H1 (cell line): ENCODE results near the gene CPD. TPM values are rescaled to one million over a fixed set of nuclear protein-coding genes. Genes with fewer than 3 reads are reported as not detected.

Experiments
- CTCF ChIA-PET: fragments of 300-600 bp; sonication (Branson Sonifier 250); formaldehyde crosslinking; loops from one replicate; lab custom pipeline; 2021; ENCODE audit not compliant: partially characterized antibody; lab: Charles Lee
- POLR2A ChIA-PET: fragments of 300-600 bp; sonication (Branson Sonifier 250); formaldehyde crosslinking; loops from one replicate; lab custom pipeline; 2021; ENCODE audit warnings: inconsistent platforms; ENCODE audit not compliant: partially characterized antibody; lab: Charles Lee
- DNase-seq, 2 experiments: peaks; one replicate each; pipeline versions ENCODE4 v3.0.0 to v3.0.0-alpha.2; 2010 to 2022; ENCODE audit warnings: low spot score in 2 of 2, low read depth in 1 of 2, mixed read lengths in 1 of 2
- FAIRE-seq: peaks from 2 replicates; lab custom pipeline; 2011; peaks lifted over from hg19 to GRCh38; lab: Jason Lieb, UNC
- H2AFZ ChIP-seq: 2 replicates; pipeline ENCODE4 v1.8.1; 2012; ENCODE audit warnings: low read length, inconsistent platforms
- H2AK5ac ChIP-seq: 2 replicates; pipeline ENCODE4 v1.6.1; 2013; ENCODE audit warnings: low read depth, low read length
- H2BK120ac ChIP-seq: replicated peaks from 2 replicates; pipeline ENCODE3; 2013; ENCODE audit warnings: low read depth, low read length, inconsistent platforms
- H2BK12ac ChIP-seq: 2 replicates; pipeline ENCODE4 v1.6.1; 2013; ENCODE audit warnings: low read depth, low read length
- H2BK15ac ChIP-seq: 2 replicates; pipeline ENCODE4 v1.6.1; 2013; ENCODE audit warnings: low read length
- H2BK20ac ChIP-seq: 2 replicates; pipeline ENCODE4 v1.6.1; 2013; ENCODE audit warnings: low read length
- H2BK5ac ChIP-seq: 2 replicates; pipeline ENCODE4 v1.6.1; 2013; ENCODE audit warnings: low read depth, low read length
- H3K14ac ChIP-seq: 2 replicates; pipeline ENCODE4 v1.6.1; 2013; ENCODE audit warnings: inconsistent platforms; ENCODE audit not compliant: insufficient read length
- H3K18ac ChIP-seq: 2 replicates; pipeline ENCODE4 v1.6.1; 2013; ENCODE audit warnings: low read length; ENCODE audit errors: extremely low read depth
- H3K23ac ChIP-seq: 2 replicates; pipeline ENCODE4 v1.6.1; 2013; ENCODE audit warnings: inconsistent platforms; ENCODE audit not compliant: insufficient read length
- H3K23me2 ChIP-seq: 2 replicates; pipeline ENCODE4 v1.6.1; 2013; ENCODE audit warnings: low read depth, low read length
- H3K27ac ChIP-seq: 2 replicates; pipeline ENCODE4 v1.6.1; 2011; ENCODE audit warnings: low read depth, low read length, inconsistent platforms
- H3K27me3 ChIP-seq, 4 experiments: replicated peaks in 1 of 4; 1 replicate in 1 of 4; 2 replicates in 3 of 4; pipeline versions ENCODE4 v1.6.1 to v1.8.1; 2011 to 2013; ENCODE audit warnings: low read length in 3 of 4, mild to moderate bottlenecking in 3 of 4, inconsistent platforms in 2 of 4, mixed read lengths in 2 of 4, moderate library complexity in 1 of 4; ENCODE audit not compliant: control insufficient read depth in 3 of 4, insufficient read depth in 3 of 4; ENCODE audit errors: extremely low read depth in 1 of 4
- H3K36me3 ChIP-seq, 4 experiments: 2 replicates each; pipeline versions ENCODE4 v1.6.1 to v1.8.1; 2011 to 2013; ENCODE audit warnings: mild to moderate bottlenecking in 4 of 4, low read length in 3 of 4, moderate library complexity in 2 of 4, control low read depth in 1 of 4, inconsistent platforms in 1 of 4; ENCODE audit not compliant: insufficient read depth in 4 of 4, control insufficient read depth in 2 of 4
- H3K4ac ChIP-seq: replicated peaks from 2 replicates; pipeline ENCODE3; 2013; ENCODE audit warnings: low read length, low read depth, mixed read lengths, inconsistent platforms; ENCODE audit not compliant: insufficient read length
- H3K4me1 ChIP-seq, 4 experiments: replicated peaks in 1 of 4; 1 replicate in 1 of 4; 2 replicates in 3 of 4; pipeline versions ENCODE4 v1.6.1 to v1.8.1; 2011 to 2013; ENCODE audit warnings: low read length in 3 of 4, inconsistent platforms in 2 of 4, mixed read lengths in 1 of 4; ENCODE audit not compliant: insufficient read depth in 4 of 4, control insufficient read depth in 3 of 4
- H3K4me2 ChIP-seq, 2 experiments: 2 replicates each; pipeline versions ENCODE4 v1.6.1 to v1.8.1; 2011 to 2013; ENCODE audit warnings: low read depth in 2 of 2, low read length in 2 of 2, control low read depth in 1 of 2, inconsistent platforms in 1 of 2, mild to moderate bottlenecking in 1 of 2; ENCODE audit not compliant: insufficient read depth in 1 of 2
- H3K4me3 ChIP-seq, 4 experiments: fragments of 200-600, 300-600 bp in 1 of 4; sonication (generic), shearing (Covaris generic), sonication (Bioruptor Twin) in 1 of 4; 2 replicates each; pipeline versions ENCODE4 v1.5.1 to v1.8.1; 2011 to 2016; ENCODE audit warnings: low read length in 4 of 4, low read depth in 3 of 4, control low read depth in 2 of 4, inconsistent platforms in 2 of 4, mild to moderate bottlenecking in 2 of 4, mixed read lengths in 1 of 4, moderate library complexity in 1 of 4; ENCODE audit not compliant: insufficient read depth in 2 of 4; ENCODE audit errors: extremely low read depth in 1 of 4
- H3K56ac ChIP-seq: replicated peaks from 2 replicates; pipeline ENCODE3; 2013; ENCODE audit warnings: low read depth, mild to moderate bottlenecking, mixed read lengths, low read length, inconsistent platforms; ENCODE audit not compliant: insufficient read length
- H3K79me1 ChIP-seq: 2 replicates; pipeline ENCODE4 v1.6.1; 2013; ENCODE audit warnings: low read depth, low read length, control low read depth
- H3K79me2 ChIP-seq, 2 experiments: 2 replicates each; pipeline versions ENCODE4 v1.6.1 to v1.8.1; 2012 to 2013; ENCODE audit warnings: low read length in 2 of 2, mild to moderate bottlenecking in 2 of 2, inconsistent platforms in 1 of 2; ENCODE audit not compliant: insufficient read depth in 2 of 2, control insufficient read depth in 1 of 2
- H3K9ac ChIP-seq, 4 experiments: replicated peaks in 1 of 4; 1 replicate in 1 of 4; 2 replicates in 3 of 4; pipeline versions ENCODE4 v1.6.1 to v1.8.1; 2011 to 2013; ENCODE audit warnings: low read depth in 3 of 4, low read length in 3 of 4, control low read depth in 2 of 4, mild to moderate bottlenecking in 2 of 4, moderate library complexity in 2 of 4, inconsistent platforms in 1 of 4; ENCODE audit errors: extremely low read depth in 1 of 4
- H3K9me3 ChIP-seq, 2 experiments: 2 replicates each; pipeline versions ENCODE4 v1.6.1 to v1.8.1; 2012 to 2013; ENCODE audit warnings: mild to moderate bottlenecking in 2 of 2, moderate library complexity in 2 of 2, control low read depth in 1 of 2, inconsistent platforms in 1 of 2, low read depth in 1 of 2, low read length in 1 of 2, mixed read lengths in 1 of 2; ENCODE audit not compliant: insufficient read depth in 2 of 2
- H4K20me1 ChIP-seq, 2 experiments: replicated peaks in 1 of 2; 2 replicates each; pipeline versions ENCODE3 to v1.8.1; 2011 to 2013; ENCODE audit warnings: inconsistent platforms in 2 of 2, low read length in 2 of 2, mild to moderate bottlenecking in 1 of 2; ENCODE audit not compliant: insufficient read depth in 2 of 2, control insufficient read depth in 1 of 2
- H4K5ac ChIP-seq: 2 replicates; pipeline ENCODE4 v1.6.1; 2013; ENCODE audit warnings: low read length, low read depth, mixed read lengths, inconsistent platforms; ENCODE audit not compliant: insufficient read length
- H4K8ac ChIP-seq: 2 replicates; pipeline ENCODE4 v1.8.0; 2013; ENCODE audit warnings: mild to moderate bottlenecking, moderate library complexity, low read length, inconsistent platforms; ENCODE audit not compliant: insufficient read depth; ENCODE audit errors: extremely low read depth
- H4K91ac ChIP-seq: replicated peaks from 2 replicates; pipeline ENCODE3; 2013; ENCODE audit warnings: low read length, mixed read lengths, inconsistent platforms; ENCODE audit not compliant: insufficient read length
- BCL11A ChIP-seq, 2 experiments: IDR thresholded peaks; one replicate each; pipeline ENCODE4 v1.6.1; 2011; ENCODE audit warnings: low read depth in 2 of 2, low read length in 2 of 2, mild to moderate bottlenecking in 2 of 2
- CHD2 ChIP-seq: IDR thresholded peaks from 2 replicates; pipeline ENCODE4 v1.6.1; 2012; ENCODE audit warnings: low read length, improper control_type of control experiment
- EGR1 ChIP-seq: IDR thresholded peaks from 2 replicates; pipeline ENCODE4 v1.6.1; 2011; ENCODE audit warnings: low read depth, low read length, borderline replicate concordance
- GTF2F1 ChIP-seq: IDR thresholded peaks from 2 replicates; pipeline ENCODE4 v1.6.1; 2012; ENCODE audit warnings: low read depth, low read length, improper control_type of control experiment, borderline replicate concordance
- HDAC2 ChIP-seq, 2 experiments: fragments of 300-600 bp in 1 of 2; sonication (generic) in 1 of 2; IDR thresholded peaks; 2 replicates each; pipeline ENCODE4 v1.6.1; 2011 to 2012; ENCODE audit warnings: low read depth in 2 of 2, low read length in 2 of 2, mild to moderate bottlenecking in 2 of 2, moderate library complexity in 2 of 2, borderline replicate concordance in 1 of 2, inconsistent platforms in 1 of 2
- JUND ChIP-seq: IDR thresholded peaks from 2 replicates; pipeline ENCODE4 v1.6.1; 2011; ENCODE audit warnings: mild to moderate bottlenecking, improper control_type of control experiment, low read length
- KDM4A ChIP-seq: IDR thresholded peaks from one replicate; pipeline ENCODE4 v1.7.1; 2012; ENCODE audit warnings: low read depth, mild to moderate bottlenecking, moderate library complexity, low read length, inconsistent platforms; ENCODE audit not compliant: severe bottlenecking
- PHF8 ChIP-seq: fragments of 200-600 bp; sonication (generic); conservative IDR thresholded peaks from 2 replicates; pipeline ENCODE4 v1.7.1; 2012; ENCODE audit warnings: low read depth, mild to moderate bottlenecking, inconsistent platforms, low read length, moderate library complexity
- POLR2AphosphoS5 ChIP-seq: IDR thresholded peaks from 2 replicates; pipeline ENCODE4 v1.6.1; 2011; ENCODE audit warnings: low read depth, low read length
- POU5F1 ChIP-seq: IDR thresholded peaks from 2 replicates; pipeline ENCODE4 v1.6.1; 2011; ENCODE audit warnings: low read depth, mild to moderate bottlenecking, low read length, moderate library complexity
- RBBP5 ChIP-seq: IDR thresholded peaks from 2 replicates; pipeline ENCODE4 v1.7.1; 2012; ENCODE audit warnings: low read depth, mild to moderate bottlenecking, inconsistent platforms, low read length, moderate library complexity, borderline replicate concordance
- SRF ChIP-seq: IDR thresholded peaks from 2 replicates; pipeline ENCODE4 v1.6.1; 2011; ENCODE audit warnings: mild to moderate bottlenecking, low read depth, low read length, moderate library complexity
- TCF12 ChIP-seq: IDR thresholded peaks from 2 replicates; pipeline ENCODE4 v1.6.1; 2011; ENCODE audit warnings: low read depth, mild to moderate bottlenecking, low read length
- ZNF274 ChIP-seq: IDR thresholded peaks from 2 replicates; pipeline ENCODE4 v1.7.0; 2012; ENCODE audit warnings: low read length, borderline replicate concordance; ENCODE audit errors: extremely low read depth
- WGBS, 2 experiments: shearing (Covaris generic) in 1 of 2; methylation state at CpG; one replicate each; pipeline versions ENCODE4 v1.1.6 to v1.1.7; 2013 to 2015; ENCODE audit warnings: low lambda C conversion rate in 2 of 2, mixed read lengths in 2 of 2, inconsistent platforms in 1 of 2, low coverage in 1 of 2, missing lambda C conversion rate in 1 of 2; ENCODE audit not compliant: insufficient replicate concordance in 2 of 2, insufficient coverage in 1 of 2, insufficient read length in 1 of 2; ENCODE audit errors: extremely low coverage in 1 of 2, missing lambda C conversion rate in 1 of 2; 5-methylcytosine and 5-hydroxymethylcytosine counted together
- polyA plus RNA-seq, 7 experiments: library from polyadenylated mRNA; depleted of rRNA in 3 of 7; stranded (reverse) in 5 of 7; unstranded in 2 of 7; fragments of >200 nt in 5 of 7; fragments of 200-250 nt in 2 of 7; gene quantifications; 1 replicate in 5 of 7; 2 replicates in 1 of 7; 4 replicates in 1 of 7; pipeline versions ENCODE4 v1.2.1 to v1.2.3, GENCODE V29; 2011 to 2013; ENCODE audit warnings: missing spikeins in 2 of 7, mixed read lengths in 2 of 7
- total RNA-seq: library from RNA; stranded (reverse); fragmentation: NEBNext Ultra II Directional; extraction: Animal tissue kit (Norgen Biotek cat#: 25700); gene quantifications from 2 replicates; pipeline ENCODE4 v1.2.1, GENCODE V29; 2021
- TF ChIP-seq, protein P1 (sequence below): IDR thresholded peaks from 2 replicates; pipeline ENCODE4 v1.6.1; 2011; ENCODE audit warnings: low read depth, mild to moderate bottlenecking, low read length; ENCODE audit not compliant: insufficient read depth

The CPD gene
- total and polyA plus RNA-seq, 2 of the 8 experiments (the other 6 are each of a cell fraction or from before 2014, with no cell fraction given), result 8.6 to 46.2 TPM

DNA sequence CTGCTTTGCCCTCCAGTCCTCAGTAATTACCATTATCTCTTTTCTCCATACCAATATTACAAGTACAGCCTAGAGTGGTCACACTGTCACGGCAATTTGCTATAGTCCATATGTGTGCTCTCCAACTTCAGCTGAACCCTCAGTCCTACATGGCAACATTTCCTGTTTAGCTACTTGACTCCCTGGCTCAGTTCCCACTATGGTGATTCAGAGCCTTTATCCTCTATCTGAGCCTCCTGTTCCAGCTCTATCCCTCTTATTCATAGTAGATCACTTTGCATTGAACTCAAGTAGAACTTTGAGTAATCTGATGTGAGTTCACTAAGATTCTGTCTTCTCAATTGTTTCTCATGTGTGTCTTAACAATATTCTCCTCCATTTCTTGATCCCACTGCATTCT, 54.8 kb downstream of the CPD start:
- Histone ChIP-seq H3K23ac (no peak overlapping the region), H3K9me3 (no peaks in the 10 kb centered on the region), H2BK12ac (no peak overlapping the region), H3K4me1 (no peaks in the 10 kb centered on the region), H4K91ac (no peak overlapping the region), H2BK15ac (no peak overlapping the region), H3K27ac (no peak overlapping the region), H4K20me1 (no peaks in the 10 kb centered on the region), H3K18ac (no peak overlapping the region), H2BK20ac (no peak overlapping the region), H3K79me1 (no peaks in the 10 kb centered on the region), H2AK5ac (no peak overlapping the region), H4K8ac (no peak overlapping the region), H3K27me3 (no peaks in the 10 kb centered on the region), H2AFZ (no peak overlapping the region), H3K14ac (no peak overlapping the region), H3K56ac (no peak overlapping the region), H3K4ac (no peak overlapping the region), H4K5ac (no peak overlapping the region), H2BK120ac (no peak overlapping the region), H3K36me3 (peaks cover 0 to 5% (median 0%) of the 10 kb centered on the region in 4 experiments; a peak in 1 of 8 replicates), H3K23me2 (no peaks in the 10 kb centered on the region), H3K4me3 (no peak overlapping the region), H3K9ac (no peak overlapping the region), H3K4me2 (no peak overlapping the region), H3K79me2 (no peaks in the 10 kb centered on the region), H2BK5ac (no peak overlapping the region)
- POLR2A ChIA-PET, result interaction anchor here (0.5 kb wide), 1 partner anchor 59 kb away, joined by 4 read pairs; no protein-coding TSS in a partner anchor
- FAIRE-seq (no peak), DNase-seq (no peak)
- 84% methylated on average over 1 of the region's 1 CpG; no CpG with 5 or more reads in 1 of the 2 experiments for WGBS, 2 experiments
- CTCF ChIA-PET, result no interaction called here
- TF ChIP-seq HDAC2 (IDR thresholded peaks at IDR 0.05; ENCODE audit: borderline replicate concordance in 1 of 2, low read depth in 2 of 2, low read length in 2 of 2) (no peak), KDM4A (no peak), POLR2AphosphoS5 (no peak), BCL11A (IDR thresholded peaks at IDR 0.05; ENCODE audit: low read depth in 2 of 2, low read length in 2 of 2) (no peak), ZNF274 (no peak), CHD2 (no peak), POU5F1 (no peak), JUND (no peak), TCF12 (no peak), RBBP5 (no peak), SRF (no peak), PHF8 (no peak), GTF2F1 (no peak), EGR1 (no peak)
- TF ChIP-seq, protein P1, sequence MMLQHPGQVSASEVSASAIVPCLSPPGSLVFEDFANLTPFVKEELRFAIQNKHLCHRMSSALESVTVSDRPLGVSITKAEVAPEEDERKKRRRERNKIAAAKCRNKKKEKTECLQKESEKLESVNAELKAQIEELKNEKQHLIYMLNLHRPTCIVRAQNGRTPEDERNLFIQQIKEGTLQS, result no peak
